ENCODE data around the gene SDCCAG8.

DNA sequence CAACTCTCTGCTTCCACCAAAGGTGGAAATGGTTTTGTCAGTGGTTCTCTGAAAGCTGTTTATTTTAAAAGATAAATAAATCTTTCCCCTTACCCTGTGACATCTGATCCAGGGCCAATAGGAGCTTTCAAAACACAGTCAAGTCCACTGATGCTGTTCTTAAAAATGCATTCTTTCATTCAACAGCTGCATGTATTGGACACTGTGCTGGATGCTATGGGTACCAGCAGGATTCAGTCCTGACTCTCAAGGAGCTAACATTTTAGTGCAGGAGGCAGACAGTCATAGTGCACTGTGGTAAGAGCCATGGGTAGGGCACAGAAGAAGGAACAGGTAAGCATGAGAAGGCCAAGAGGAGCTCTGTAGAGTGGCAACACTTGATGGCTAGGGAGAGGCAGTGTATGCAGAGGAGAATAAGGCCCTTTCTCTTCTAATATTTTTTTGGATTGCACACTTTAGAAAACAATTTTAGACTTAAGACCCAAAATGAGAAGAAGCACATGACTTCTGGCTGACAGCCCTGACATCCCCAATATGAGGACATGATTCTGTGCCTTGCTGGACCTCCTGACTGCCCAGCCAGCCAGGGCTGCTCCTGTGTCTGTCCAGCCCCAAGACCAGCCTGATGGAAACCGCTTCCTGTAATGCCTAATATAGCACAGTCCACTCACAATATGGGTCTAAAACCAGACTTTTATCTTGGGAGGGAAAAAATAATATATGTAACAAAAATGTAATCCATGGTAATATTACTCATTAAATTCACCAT, 207.3 kb downstream of the SDCCAG8 start:
- TF ChIP-seq, protein P1, sequence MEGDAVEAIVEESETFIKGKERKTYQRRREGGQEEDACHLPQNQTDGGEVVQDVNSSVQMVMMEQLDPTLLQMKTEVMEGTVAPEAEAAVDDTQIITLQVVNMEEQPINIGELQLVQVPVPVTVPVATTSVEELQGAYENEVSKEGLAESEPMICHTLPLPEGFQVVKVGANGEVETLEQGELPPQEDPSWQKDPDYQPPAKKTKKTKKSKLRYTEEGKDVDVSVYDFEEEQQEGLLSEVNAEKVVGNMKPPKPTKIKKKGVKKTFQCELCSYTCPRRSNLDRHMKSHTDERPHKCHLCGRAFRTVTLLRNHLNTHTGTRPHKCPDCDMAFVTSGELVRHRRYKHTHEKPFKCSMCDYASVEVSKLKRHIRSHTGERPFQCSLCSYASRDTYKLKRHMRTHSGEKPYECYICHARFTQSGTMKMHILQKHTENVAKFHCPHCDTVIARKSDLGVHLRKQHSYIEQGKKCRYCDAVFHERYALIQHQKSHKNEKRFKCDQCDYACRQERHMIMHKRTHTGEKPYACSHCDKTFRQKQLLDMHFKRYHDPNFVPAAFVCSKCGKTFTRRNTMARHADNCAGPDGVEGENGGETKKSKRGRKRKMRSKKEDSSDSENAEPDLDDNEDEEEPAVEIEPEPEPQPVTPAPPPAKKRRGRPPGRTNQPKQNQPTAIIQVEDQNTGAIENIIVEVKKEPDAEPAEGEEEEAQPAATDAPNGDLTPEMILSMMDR (IDR thresholded peaks at IDR 0.05), result no peak
- no peak for TF ChIP-seq ZFX (IDR thresholded peaks at IDR 0.05; ENCODE audit: borderline replicate concordance)
